SK-N-SH treated with all-trans-retinoic acid at 6 μM for 48 hours (cell line): ENCODE data around the gene SF3A1.

ENCODE experiments used
- GLIS3 ChIP-seq: fragments of 250-450 bp; sonication (Bioruptor Pico); IDR thresholded peaks from 2 replicates; pipeline ENCODE4 v1.5.0; 2020; ENCODE audit warnings: mild to moderate bottlenecking, moderate library complexity
- ISL1 ChIP-seq: fragments of 250-450 bp; sonication (Bioruptor Pico); IDR thresholded peaks from 2 replicates; pipeline ENCODE4 v2.1.2; 2022; ENCODE audit warnings: mild to moderate bottlenecking, moderate library complexity
- TF ChIP-seq, protein P1 (sequence below): fragments of 250-450 bp; sonication (Bioruptor Pico); IDR thresholded peaks from 2 replicates; pipeline ENCODE4 v1.8.0; 2021; ENCODE audit warnings: low read depth, mild to moderate bottlenecking, moderate library complexity, borderline replicate concordance

DNA sequence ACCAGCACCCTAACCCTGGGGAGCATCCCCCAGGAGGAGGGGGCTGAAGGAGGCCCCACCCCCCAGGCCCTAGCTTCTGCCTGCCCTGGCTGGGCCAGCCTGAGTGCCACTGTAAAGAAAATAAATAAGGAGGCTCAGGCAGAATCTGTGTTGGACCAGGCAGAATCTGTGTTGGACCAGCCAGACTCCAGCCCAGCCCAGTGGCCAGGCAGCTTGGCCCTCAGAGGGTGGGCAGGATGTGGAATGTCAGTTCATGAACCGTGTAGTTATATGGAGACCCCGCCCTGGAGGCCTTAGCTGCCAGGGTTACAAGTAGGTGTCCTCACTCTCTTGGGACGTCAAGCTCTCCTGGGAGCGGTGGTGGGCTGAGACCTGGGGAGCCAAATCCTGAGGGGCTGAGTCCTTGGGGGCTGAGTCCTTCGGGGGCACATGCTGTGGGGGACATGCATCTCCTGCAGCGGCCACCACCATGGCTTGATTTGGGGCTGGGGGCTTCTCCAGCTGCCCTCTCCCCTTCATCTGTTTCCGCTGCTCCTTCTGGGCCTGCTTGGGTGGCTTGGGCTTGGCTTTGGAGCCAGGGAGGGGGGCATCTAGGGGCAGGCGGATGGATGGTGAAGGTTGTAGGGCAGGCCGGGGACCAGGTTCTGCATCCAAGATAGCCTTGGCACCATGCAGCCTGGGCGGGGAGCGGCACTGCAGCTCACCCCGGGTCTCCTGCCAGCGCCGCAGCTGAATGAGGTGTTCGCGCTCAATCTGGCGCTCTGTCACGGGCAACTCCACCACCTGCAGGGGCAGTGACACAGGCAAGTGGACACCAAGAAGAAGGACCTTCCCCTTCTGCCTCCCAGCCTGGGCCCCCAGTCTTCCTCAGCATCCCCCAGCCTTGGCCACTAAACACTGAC is 64.4 kb downstream of the SF3A1 start:
- TF ChIP-seq, protein P1, sequence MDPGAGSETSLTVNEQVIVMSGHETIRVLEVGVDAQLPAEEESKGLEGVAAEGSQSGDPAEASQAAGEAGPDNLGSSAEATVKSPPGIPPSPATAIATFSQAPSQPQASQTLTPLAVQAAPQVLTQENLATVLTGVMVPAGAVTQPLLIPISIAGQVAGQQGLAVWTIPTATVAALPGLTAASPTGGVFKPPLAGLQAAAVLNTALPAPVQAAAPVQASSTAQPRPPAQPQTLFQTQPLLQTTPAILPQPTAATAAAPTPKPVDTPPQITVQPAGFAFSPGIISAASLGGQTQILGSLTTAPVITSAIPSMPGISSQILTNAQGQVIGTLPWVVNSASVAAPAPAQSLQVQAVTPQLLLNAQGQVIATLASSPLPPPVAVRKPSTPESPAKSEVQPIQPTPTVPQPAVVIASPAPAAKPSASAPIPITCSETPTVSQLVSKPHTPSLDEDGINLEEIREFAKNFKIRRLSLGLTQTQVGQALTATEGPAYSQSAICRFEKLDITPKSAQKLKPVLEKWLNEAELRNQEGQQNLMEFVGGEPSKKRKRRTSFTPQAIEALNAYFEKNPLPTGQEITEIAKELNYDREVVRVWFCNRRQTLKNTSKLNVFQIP (CRISPR knock-in tag) = no peak
- TF ChIP-seq ISL1 (CRISPR knock-in tag) (no peak), GLIS3 (CRISPR knock-in tag) (no peak)
